Activated CD4-positive, alpha-beta T cell treated with anti-CD3 and anti-CD28 coated beads, Interleukin-2, amount 50 U/mL, for 24 hours (primary cell): ENCODE measurements around the gene RGL3.
"Not testable (repeated sequence)": the region's sequence is repeated elsewhere in the genome, so short reads cannot be mapped to it uniquely, and the experiment has no call there.

Experiments used
- DNase-seq, 2 donors: peaks; one replicate each; pipeline ENCODE4 v3.0.0-alpha.2; 2020; ENCODE audit warnings: low read depth in 1 of 2, low spot score in 1 of 2

RGL3 gene, protein sequence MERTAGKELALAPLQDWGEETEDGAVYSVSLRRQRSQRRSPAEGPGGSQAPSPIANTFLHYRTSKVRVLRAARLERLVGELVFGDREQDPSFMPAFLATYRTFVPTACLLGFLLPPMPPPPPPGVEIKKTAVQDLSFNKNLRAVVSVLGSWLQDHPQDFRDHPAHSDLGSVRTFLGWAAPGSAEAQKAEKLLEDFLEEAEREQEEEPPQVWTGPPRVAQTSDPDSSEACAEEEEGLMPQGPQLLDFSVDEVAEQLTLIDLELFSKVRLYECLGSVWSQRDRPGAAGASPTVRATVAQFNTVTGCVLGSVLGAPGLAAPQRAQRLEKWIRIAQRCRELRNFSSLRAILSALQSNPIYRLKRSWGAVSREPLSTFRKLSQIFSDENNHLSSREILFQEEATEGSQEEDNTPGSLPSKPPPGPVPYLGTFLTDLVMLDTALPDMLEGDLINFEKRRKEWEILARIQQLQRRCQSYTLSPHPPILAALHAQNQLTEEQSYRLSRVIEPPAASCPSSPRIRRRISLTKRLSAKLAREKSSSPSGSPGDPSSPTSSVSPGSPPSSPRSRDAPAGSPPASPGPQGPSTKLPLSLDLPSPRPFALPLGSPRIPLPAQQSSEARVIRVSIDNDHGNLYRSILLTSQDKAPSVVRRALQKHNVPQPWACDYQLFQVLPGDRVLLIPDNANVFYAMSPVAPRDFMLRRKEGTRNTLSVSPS

DNA sequence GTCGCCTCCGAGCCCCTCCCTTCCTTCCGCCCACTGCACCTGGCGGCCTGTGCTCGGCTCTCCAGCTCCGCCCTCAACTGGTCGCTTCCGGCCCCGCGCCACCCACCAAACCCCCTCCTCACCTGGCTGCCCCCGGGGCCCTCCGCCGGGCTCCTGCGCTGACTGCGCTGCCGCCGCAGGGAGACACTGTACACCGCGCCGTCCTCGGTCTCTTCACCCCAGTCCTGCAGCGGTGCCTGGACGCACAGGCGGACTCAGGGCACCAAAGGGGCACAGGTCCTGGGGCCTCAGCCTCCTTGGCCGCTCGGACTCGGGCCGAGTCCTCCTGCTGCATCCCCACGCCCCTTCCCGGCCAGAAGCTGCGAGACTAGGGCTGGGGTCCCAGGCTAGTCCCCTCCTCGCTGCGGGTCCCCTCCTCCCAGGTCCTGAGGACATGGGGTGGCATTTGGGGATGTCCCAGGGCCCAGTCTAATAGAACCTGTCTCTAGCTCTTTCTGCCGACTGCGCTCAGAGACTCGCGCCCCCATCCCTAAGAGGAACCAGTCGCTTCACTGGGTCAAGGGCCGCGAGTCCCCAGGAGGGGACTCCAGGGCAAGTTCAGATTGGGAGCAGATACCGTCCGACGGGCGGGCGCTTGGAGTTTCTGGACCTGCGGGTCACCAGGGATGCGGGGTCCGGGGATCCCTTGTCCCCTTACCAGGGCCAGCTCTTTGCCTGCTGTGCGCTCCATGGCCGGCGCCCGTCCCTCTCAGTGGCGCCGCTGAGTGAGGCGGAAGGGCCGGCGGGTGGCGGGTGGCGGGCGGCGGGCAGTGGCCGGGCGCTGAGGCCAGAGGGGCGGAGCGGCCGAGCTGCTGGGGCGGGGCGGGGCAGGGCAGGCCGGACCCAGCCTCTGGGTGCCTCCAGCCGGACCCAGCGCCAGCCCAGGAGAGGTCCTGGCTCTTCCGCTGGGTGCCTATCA lies at the start of gene RGL3:
Gene RGL3, minus strand, starts transcription at position 766 of the 958 bp plus-strand sequence. Its CDS starts 36 bp downstream, at position 730.
- DNase-seq = no peak

GRCh38 chr19:11468266-11468845 lies 49.2 kb upstream of the RGL3 start:
- DNase-seq = not testable (repeated sequence)

GRCh38 chr19:11465600-11465999 lies 46.5 kb upstream of the RGL3 start:
- no peak for DNase-seq

DNA sequence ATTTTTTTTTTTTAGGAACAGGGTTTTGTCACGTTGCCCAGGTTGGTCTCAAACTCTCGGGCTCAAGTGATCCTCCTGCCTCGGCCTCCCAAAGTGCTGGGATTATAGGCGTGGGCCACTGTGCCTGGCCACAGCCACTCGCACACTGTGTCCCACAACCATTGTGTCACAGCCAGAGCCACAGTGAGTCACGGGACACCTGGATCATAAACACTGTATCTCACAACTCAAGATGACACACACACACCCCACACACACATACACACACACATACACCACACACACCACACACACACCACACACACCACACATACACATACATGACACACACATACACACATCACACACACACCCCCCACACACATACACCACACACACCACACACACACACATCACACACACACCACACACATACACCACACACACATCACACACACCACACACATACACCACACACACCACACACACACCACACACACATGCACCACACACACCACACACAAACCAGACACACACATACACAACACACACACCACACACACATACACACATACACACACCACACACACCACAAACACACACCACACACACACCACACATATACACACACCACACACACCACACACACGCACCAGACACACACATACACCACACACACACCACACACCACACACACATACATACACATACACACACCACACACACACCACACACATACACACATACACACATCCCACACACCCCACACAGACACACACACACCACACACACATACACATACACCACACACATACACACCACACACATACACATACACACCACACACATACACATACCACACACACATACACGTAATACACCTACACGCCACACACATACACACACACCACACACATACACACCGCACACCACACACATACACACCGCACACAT lies 45.5 kb upstream of the RGL3 start:
- DNase-seq = no peak

- no peak for DNase-seq
These were observed 44.3 kb upstream of the RGL3 start for GRCh38 chr19:11463391-11463790.

DNA sequence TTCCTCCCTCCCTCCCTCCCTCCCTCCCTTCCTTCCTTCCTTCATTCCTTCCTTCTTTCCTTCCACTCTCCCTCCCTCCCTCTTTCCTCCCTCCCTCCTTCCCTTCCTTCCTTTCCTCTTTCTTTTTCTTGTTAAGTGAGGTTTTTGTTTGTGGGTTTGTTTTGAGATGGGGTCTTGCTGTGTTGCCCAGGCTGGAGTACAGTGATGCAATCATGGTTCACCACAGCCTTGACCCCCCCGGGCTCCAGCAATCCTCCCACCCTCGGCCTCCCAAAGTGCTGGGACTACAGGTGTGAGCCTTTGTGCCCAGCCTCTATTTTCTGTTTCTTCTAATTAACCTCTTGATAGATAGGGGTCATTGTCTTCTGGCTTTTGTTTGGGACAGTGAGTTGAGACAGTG lies 42.3 kb upstream of the RGL3 start:
- DNase-seq = no peak

DNA sequence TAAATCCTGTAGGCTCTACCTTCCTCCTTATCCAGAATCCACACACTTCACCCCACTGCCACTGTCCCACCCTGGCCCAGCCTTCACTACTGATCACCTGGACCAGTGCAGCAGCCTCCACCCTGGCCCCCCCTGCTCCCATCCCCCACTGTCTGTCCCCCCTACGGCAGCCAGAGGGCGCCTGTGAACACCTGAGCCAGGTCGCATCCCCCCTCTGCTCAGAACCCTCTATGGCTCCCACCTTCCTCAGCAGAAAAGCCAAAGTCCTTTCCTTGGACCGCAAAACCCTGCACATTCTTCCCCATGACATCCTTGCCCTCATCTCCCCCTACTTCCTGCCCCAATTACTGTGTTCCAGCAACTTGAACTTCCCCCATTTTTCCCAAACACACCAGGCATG lies 41.1 kb upstream of the RGL3 start:
- DNase-seq = no peak

DNA sequence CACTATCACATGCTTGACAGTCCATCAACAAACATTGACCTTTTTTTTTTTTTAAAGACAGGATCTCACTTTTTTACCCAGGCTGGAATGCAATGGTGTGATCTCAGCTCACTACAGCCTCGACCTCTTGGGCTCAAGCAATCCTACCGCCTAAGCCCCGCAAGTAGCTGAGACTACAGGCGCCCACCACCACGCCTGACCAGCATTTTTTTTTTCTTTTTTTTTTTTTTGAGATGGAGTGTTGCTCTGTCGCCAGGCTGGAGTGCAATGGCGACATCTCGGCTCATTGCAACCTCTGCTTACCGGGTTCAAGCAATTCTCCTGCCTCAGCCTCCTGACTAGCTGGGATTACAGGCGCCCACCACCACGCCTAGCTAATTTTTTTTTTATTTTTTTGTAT lies 39.8 kb upstream of the RGL3 start:
- DNase-seq = not testable (repeated sequence)

DNA sequence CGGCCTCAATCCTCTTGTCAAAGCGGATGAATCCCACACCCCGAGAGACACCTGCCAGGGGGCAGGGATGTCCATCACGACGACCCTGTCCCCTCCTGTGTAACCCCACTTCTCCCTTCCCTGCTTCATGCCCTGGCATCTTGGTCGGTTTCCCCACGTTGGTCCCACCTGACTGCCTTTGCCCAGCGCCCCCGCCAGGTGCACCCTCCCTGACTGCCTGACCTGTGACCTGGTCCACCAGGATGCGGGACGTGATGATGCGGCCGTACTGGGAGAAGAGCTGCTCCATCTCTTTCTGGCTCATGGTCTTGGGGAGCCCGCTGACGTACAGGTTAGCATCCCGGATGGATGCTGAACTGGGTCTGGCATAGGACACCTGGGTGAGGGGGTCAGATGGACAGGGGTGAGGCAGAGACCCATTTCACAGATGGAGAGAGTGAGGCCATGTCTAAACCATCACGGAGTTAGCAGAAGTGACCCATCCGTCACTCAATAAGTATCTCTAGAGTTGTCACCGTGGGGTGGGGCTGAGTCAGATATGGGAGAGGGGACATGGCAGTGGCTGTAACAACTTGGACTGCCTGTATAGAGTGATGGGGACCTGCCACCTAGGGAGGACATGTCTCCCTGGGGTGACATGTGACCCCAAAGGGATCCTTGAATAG lies 39.3 kb upstream of the RGL3 start:
- no peak for DNase-seq

GRCh38 chr19:11457831-11458230 lies 38.7 kb upstream of the RGL3 start:
- DNase-seq = no peak

GRCh38 chr19:11457115-11457514 lies 38.0 kb upstream of the RGL3 start:
- no peak for DNase-seq

DNA sequence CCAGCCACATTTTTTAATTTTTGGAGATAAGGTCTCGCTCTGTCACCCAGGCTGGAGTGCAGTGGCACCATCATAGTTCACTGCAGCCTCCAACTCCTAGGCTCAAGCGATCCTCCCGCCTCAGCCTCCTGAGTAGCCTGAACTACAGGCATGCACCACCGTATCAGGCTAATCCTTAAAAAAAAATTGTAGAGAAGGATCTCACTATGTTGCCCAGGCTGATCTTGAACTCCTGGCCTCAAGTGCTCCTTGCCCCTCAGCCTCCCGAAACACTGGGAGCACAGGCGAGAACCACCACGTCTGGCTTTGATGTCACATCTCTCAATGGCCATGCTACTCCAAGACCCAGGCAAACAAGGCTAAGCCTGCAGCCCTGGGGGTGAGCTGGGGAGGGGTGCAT lies 37.5 kb upstream of the RGL3 start:
- no peak for DNase-seq

- DNase-seq = not testable (repeated sequence)
These were observed 36.1 kb upstream of the RGL3 start for GRCh38 chr19:11455233-11455554.

DNA sequence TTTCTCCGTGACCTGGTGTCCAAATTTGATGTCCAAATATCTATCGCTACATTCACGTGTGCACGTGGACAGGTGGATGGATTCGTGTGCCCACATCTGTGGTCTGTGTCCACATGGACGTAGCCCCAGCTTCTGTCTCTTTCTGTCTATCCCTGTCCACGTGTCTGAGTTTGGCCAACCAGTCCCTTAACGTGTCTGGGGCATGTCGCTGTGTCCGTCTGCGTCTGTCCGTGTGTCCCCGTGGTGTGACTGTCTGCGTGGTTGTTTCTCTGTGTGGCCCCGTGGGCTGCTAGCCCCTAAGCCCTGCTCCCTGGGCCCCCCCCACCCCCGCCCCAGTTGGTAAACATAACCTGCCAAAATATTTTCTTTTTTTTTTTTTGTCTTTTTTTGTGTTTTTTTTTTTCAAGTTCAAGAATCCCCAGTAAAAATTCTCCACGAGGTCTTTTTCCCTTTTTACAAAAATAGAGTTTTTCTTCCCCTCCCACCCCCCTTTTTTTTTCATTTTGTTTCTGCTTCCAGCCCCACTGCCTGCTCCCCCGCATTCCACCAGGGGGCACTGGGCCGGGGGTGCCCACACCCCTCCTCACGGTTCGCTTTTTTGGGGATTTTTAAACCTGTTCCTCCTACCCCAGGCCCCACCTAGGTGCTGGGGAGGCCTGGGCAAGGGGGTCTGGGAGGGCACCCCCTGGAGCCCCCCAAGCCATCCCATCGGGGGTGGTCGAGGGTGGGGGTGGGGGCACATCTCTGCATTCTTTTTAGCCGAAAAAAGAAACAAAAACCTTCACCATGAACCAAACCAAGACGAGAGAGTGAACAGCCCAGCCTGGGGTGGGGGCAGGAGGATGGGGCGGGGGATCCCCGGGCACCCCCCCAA lies 34.6 kb upstream of the RGL3 start:
- no peak for DNase-seq

- DNase-seq = no peak
These were observed 33.7 kb upstream of the RGL3 start for GRCh38 chr19:11452620-11453310.

DNA sequence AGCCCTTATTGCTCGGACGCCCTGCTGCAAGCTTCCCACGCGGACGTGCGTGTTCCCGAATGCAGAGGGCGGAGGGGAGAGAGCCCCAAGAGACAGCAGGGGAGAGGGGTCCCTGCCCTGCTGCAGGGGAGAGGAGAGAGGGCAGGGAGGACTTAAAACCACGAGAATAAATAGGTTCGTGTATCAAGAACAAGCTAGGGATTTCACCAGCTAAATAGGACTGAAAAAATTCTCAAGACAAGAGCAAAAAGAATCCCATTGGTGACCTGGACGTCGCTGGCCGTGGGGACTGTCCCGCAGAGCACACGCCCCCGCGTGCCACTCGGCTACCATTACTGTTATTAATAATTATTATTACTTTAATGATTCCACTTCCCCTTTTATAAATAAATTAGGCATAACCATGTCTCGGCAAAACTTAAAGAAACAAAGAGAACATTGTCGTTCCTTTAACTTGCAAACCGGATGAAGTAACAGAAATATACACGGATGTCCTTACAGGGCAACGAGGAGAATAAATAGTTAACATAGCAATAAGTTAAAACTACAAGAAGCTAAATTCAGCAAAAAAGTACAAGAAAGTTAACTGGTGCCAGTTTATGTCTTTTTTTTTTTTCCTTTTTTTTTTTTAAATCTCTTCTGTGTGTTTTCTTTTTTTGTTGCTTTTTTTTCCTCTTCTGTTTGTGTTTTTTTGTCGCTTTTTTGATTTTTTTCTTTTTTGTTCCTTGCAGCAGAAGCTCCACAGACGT lies 32.9 kb upstream of the RGL3 start:
- DNase-seq = no peak

- no peak for DNase-seq
These were observed 32.3 kb upstream of the RGL3 start for GRCh38 chr19:11451327-11451870.
